ENCODE results near the gene DCC. TPM values are rescaled to one million over a fixed set of nuclear protein-coding genes. Genes with fewer than 3 reads are reported as not detected.

DCC gene
- total and polyA plus RNA-seq, 11 donors, result 0.02 TPM; not detected in 10

DNA sequence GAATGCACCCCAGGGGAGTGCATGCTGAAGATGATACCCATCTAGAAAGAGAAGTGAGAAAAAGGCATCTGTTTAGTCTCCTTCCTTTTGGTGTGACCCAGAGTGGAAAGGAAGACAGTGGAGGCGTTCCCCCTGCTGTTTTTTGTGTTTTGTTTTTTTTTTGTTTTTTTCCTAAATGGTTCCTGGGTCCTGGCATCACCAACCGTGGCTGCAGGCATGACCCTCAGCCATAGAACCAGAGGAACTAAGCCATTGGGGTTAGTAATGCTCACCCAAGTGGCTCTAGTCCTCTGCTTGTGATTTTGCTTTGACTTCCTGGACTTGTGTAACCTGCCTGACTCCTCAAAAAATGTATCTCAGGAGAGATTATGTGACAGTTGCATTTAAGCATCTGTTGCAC is 451.3 kb downstream of the DCC start:
- no peaks in the 10 kb centered on the region for H3K36me3 ChIP-seq
- no peaks in the 10 kb centered on the region for H3K27me3 ChIP-seq
- DNase-seq (no peak), ATAC-seq (no peak)
- no peak overlapping the region for H3K4me3 ChIP-seq
- intact Hi-C loops (cut with DNase I), result no loop called here
- TF ChIP-seq POLR2A (IDR thresholded peaks at IDR 0.05), result no peak
- TF ChIP-seq, protein P1, sequence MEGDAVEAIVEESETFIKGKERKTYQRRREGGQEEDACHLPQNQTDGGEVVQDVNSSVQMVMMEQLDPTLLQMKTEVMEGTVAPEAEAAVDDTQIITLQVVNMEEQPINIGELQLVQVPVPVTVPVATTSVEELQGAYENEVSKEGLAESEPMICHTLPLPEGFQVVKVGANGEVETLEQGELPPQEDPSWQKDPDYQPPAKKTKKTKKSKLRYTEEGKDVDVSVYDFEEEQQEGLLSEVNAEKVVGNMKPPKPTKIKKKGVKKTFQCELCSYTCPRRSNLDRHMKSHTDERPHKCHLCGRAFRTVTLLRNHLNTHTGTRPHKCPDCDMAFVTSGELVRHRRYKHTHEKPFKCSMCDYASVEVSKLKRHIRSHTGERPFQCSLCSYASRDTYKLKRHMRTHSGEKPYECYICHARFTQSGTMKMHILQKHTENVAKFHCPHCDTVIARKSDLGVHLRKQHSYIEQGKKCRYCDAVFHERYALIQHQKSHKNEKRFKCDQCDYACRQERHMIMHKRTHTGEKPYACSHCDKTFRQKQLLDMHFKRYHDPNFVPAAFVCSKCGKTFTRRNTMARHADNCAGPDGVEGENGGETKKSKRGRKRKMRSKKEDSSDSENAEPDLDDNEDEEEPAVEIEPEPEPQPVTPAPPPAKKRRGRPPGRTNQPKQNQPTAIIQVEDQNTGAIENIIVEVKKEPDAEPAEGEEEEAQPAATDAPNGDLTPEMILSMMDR (IDR thresholded peaks at IDR 0.05), result no peak
- no peaks in the 10 kb centered on the region for H3K4me1 ChIP-seq
- peaks cover 0 to 52% (median 22%) of the 10 kb centered on the region in 12 donors for H3K9me3 ChIP-seq
- 23 to 41% (median 29%) methylated on average over 2 of the region's 2 CpGs for WGBS, 4 donors
- no peak overlapping the region for H3K27ac ChIP-seq

DNA sequence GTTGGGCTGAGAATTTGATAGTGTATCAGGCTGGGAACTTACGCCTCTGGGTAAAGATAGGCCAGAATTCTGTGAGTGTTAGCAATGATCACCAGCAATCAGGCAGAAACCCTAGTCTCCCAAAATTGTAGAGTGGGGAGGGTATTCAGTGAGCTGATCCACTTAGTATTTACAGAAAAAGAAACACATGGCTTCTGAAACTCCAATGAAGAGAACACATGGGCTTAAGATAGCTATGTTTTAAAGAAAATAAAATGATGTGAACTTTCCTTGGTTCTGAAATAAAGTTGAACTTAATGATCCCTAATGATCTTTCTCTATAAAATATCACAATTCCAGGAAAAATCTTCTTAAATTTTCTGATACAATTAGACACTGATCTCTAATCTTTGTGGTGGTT is 472.8 kb downstream of the DCC start:
- H3K27me3 ChIP-seq, result no peaks in the 10 kb centered on the region
- no peaks in the 10 kb centered on the region for H3K4me1 ChIP-seq
- H3K27ac ChIP-seq, result no peak overlapping the region
- intact Hi-C loops (cut with DNase I), result no loop called here
- no peaks in the 10 kb centered on the region for H3K36me3 ChIP-seq
- TF ChIP-seq, protein P1 (IDR thresholded peaks at IDR 0.05), result no peak
- no peak for TF ChIP-seq POLR2A (IDR thresholded peaks at IDR 0.05)
- H3K4me3 ChIP-seq, result no peak overlapping the region
- ATAC-seq, result no peak
- DNase-seq, result no peak
- WGBS, 4 donors, result 65 to 73% (median 71%) methylated on average over 1 of the region's 1 CpG
- H3K9me3 ChIP-seq, result peaks cover 0 to 15% (median 0%) of the 10 kb centered on the region in 12 donors

DNA sequence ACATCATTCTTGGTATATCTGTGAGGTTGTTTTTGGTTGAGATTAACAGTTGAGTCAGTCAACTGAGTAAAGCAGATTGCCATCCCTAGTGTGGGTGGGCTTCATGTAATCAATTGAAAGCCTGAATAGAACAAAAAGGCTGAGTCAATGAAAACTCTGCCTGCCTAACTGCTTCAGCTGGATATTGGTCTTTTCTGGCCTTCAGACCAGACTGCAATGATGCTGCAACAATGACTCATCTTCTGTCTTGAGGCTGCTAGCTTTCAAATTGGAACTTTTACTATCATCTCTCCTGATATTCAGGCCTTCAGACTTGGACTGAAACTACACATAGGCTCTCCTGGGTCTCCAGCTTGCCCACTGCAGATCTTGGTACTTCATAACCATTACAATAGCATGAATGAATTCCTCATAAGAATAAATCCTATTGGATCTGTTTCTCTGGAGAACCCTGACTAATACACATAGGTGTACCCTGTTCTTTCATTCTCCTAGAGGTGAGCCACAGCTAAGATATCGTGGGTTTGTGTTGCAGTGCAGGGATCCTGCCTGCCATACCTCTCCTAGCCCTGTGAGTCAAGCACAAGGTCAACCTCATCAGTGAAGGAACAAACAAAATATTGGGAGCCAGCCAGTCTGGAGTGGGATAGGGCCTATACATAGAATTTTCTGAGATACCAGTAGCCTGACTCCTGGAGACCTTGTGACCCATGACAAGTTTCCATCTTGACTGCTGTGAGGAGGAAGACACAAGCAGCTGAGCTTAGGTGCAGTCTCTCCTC is 473.8 kb downstream of the DCC start:
- DNase-seq (no peak), ATAC-seq (no peak)
- WGBS, 4 donors, result 40 to 55% (median 46%) methylated on average over 1 of the region's 1 CpG
- intact Hi-C loops (cut with DNase I), result no loop called here
- Histone ChIP-seq H3K27me3 (no peaks in the 10 kb centered on the region), H3K9me3 (peaks cover 0 to 5% (median 0%) of the 10 kb centered on the region in 12 donors), H3K36me3 (no peaks in the 10 kb centered on the region), H3K4me1 (no peaks in the 10 kb centered on the region), H3K4me3 (no peak overlapping the region), H3K27ac (no peak overlapping the region)
- TF ChIP-seq POLR2A (IDR thresholded peaks at IDR 0.05), result no peak
- TF ChIP-seq, protein P1 (IDR thresholded peaks at IDR 0.05), result no peak

DNA sequence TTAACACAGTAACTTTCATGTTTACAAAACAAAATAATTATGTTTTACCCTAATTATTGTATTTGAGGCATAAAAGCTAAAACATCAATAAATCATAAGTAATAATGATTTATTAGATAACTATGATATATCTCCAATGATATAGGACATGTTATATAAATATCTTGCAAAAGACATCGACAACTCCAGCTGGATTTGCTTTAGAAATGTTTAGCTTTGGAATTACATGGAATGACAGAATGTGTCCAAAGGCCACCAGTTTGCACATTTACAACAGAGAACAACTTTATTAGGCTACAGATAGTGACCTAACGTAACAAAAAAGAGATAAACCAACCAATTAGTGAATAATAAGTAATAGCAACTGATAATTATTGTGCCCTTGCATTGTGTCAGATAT is 475.7 kb downstream of the DCC start:
- no peak overlapping the region for H3K4me3 ChIP-seq
- H3K27me3 ChIP-seq, result no peaks in the 10 kb centered on the region
- intact Hi-C loops (cut with DNase I), result no loop called here
- no peaks in the 10 kb centered on the region for H3K36me3 ChIP-seq
- ATAC-seq (no peak), DNase-seq (no peak)
- WGBS, 4 donors, result 68 to 77% (median 74%) methylated on average over 2 of the region's 2 CpGs
- TF ChIP-seq POLR2A (IDR thresholded peaks at IDR 0.05), result no peak
- TF ChIP-seq, protein P1 (IDR thresholded peaks at IDR 0.05), result no peak
- no peaks in the 10 kb centered on the region for H3K4me1 ChIP-seq
- H3K9me3 ChIP-seq, result no peaks in the 10 kb centered on the region
- H3K27ac ChIP-seq, result no peak overlapping the region
